ENCODE results near the gene CHD6.

CHD6 gene

GRCh38 chr20:41418031-41418430 lies 200.1 kb downstream of the CHD6 start:
- DNase-seq = no peak

GRCh38 chr20:41415191-41415590 lies 203.0 kb downstream of the CHD6 start:
- DNase-seq = no peak

- no peak for DNase-seq
These were observed 205.0 kb downstream of the CHD6 start for GRCh38 chr20:41413169-41413568.

GRCh38 chr20:41412324-41413120 lies 205.7 kb downstream of the CHD6 start:
- DNase-seq = no peak

GRCh38 chr20:41411391-41411847 lies 206.8 kb downstream of the CHD6 start:
- DNase-seq = no peak

GRCh38 chr20:41408986-41409385 lies 209.2 kb downstream of the CHD6 start:
- no peak for DNase-seq

GRCh38 chr20:41408156-41408794 lies 209.9 kb downstream of the CHD6 start:
- DNase-seq = no peak

GRCh38 chr20:41407607-41408006 lies 210.6 kb downstream of the CHD6 start:
- DNase-seq = no peak

GRCh38 chr20:41406896-41407444 lies 211.2 kb downstream of the CHD6 start:
- DNase-seq = no peak

GRCh38 chr20:41406353-41406752 lies 211.8 kb downstream of the CHD6 start:
- DNase-seq = no peak

- no peak for DNase-seq
These were observed 212.7 kb downstream of the CHD6 start for GRCh38 chr20:41405436-41405835.

GRCh38 chr20:41403604-41404003 lies 214.6 kb downstream of the CHD6 start:
- no peak for DNase-seq

GRCh38 chr20:41398408-41398807 lies 219.8 kb downstream of the CHD6 start:
- no peak for DNase-seq

- no peak for DNase-seq
These were observed 222.2 kb downstream of the CHD6 start for GRCh38 chr20:41395667-41396664.

GRCh38 chr20:41394931-41395666 lies 223.1 kb downstream of the CHD6 start:
- no peak for DNase-seq

- no peak for DNase-seq
These were observed 224.1 kb downstream of the CHD6 start for GRCh38 chr20:41394081-41394480.

- DNase-seq = no peak
These were observed 224.5 kb downstream of the CHD6 start for GRCh38 chr20:41393705-41394066.

GRCh38 chr20:41392871-41393704 lies 225.1 kb downstream of the CHD6 start:
- DNase-seq = no peak

- DNase-seq = no peak
These were observed 225.9 kb downstream of the CHD6 start for GRCh38 chr20:41392295-41392694.

GRCh38 chr20:41391587-41392001 lies 226.6 kb downstream of the CHD6 start:
- DNase-seq = no peak

- no peak for DNase-seq
These were observed 227.3 kb downstream of the CHD6 start for GRCh38 chr20:41390889-41391288.
